PC-3 (cell line): ENCODE measurements around the gene FAM219B. TPM values are rescaled to one million over a fixed set of nuclear protein-coding genes. Genes with fewer than 3 reads are reported as not detected.
A peak's percentile ranks its signal among the peaks of the same experiment; 100 is the strongest.

ENCODE experiments used
- ATAC-seq: fragments of 200-7000 bp; cut with Tn5 transposase; 2 replicates; pipeline ENCODE4 v1.9.1; 2020; ENCODE audit warnings: mild to moderate bottlenecking, moderate library complexity
- BruUV-seq: library from RNA; stranded (reverse); fragments of 400-500 nt; replicated peaks from 2 replicates; lab custom pipeline; 2021; lab: Mats Ljungman, UMichigan
- CTCF ChIA-PET: fragments of 300-600 bp; sonication (Branson Sonifier 250); formaldehyde crosslinking; loops from one replicate; lab custom pipeline; 2022; ENCODE audit warnings: antibody characterized with exemption; lab: Charles Lee
- POLR2A ChIA-PET: fragments of 300-600 bp; sonication (Branson Sonifier 250); formaldehyde crosslinking; loops from one replicate; lab custom pipeline; 2022; ENCODE audit warnings: antibody characterized with exemption; ENCODE audit not compliant: unreplicated experiment; lab: Charles Lee
- DNase-seq: peaks from one replicate; pipeline ENCODE4 v3.0.0-alpha.2; 2015
- H2AFZ ChIP-seq: fragments of 300-600 bp; sonication (generic); 2 replicates; pipeline ENCODE4 v1.6.0; 2016; ENCODE audit warnings: antibody characterized with exemption, low read length
- H3F3A ChIP-seq: fragments of 300-600 bp; sonication (generic); one replicate; pipeline ENCODE4 v1.6.0; 2017; ENCODE audit warnings: antibody characterized with exemption, low read length, control low read depth, mild to moderate bottlenecking; ENCODE audit not compliant: unreplicated experiment
- H3K27ac ChIP-seq: fragments of 300-600 bp; sonication (generic); 2 replicates; pipeline ENCODE4 v1.5.1; 2016; ENCODE audit warnings: mild to moderate bottlenecking, low read length
- H3K27me3 ChIP-seq: fragments of 300-600 bp; sonication (generic); 2 replicates; pipeline ENCODE4 v1.6.1; 2016; ENCODE audit warnings: low read length, mixed read lengths
- H3K36me3 ChIP-seq: fragments of 300-600 bp; sonication (generic); 2 replicates; pipeline ENCODE4 v1.6.1; 2016; ENCODE audit warnings: low read depth, mixed run types, low read length, mixed read lengths
- H3K4me1 ChIP-seq: fragments of 300-600 bp; sonication (generic); 2 replicates; pipeline ENCODE4 v1.5.1; 2016; ENCODE audit warnings: low read length; ENCODE audit not compliant: insufficient read depth
- H3K4me2 ChIP-seq: fragments of 300-600 bp; sonication (generic); 2 replicates; pipeline ENCODE4 v1.6.0; 2016; ENCODE audit warnings: low read length
- H3K4me3 ChIP-seq: fragments of 300-600 bp; sonication (generic); 2 replicates; pipeline ENCODE4 v1.5.1; 2016; ENCODE audit warnings: mild to moderate bottlenecking, low read length, mixed read lengths
- H3K79me2 ChIP-seq: fragments of 300-600 bp; sonication (generic); 2 replicates; pipeline ENCODE4 v1.6.1; 2017; ENCODE audit warnings: low read length, mixed read lengths
- H3K9ac ChIP-seq: fragments of 300-600 bp; sonication (generic); 2 replicates; pipeline ENCODE4 v1.6.0; 2016; ENCODE audit warnings: mild to moderate bottlenecking, low read length
- H3K9me2 ChIP-seq: fragments of 300-600 bp; sonication (generic); replicated peaks from 2 replicates; pipeline ENCODE4 v1.6.1; 2016; ENCODE audit warnings: mixed run types, low read length, mixed read lengths
- H3K9me3 ChIP-seq: fragments of 300-600 bp; sonication (generic); 2 replicates; pipeline ENCODE4 v1.6.1; 2016; ENCODE audit warnings: low read length, mixed read lengths
- H4K20me1 ChIP-seq: fragments of 300-600 bp; sonication (generic); 2 replicates; pipeline ENCODE4 v1.6.1; 2016; ENCODE audit warnings: low read length, mixed read lengths
- EZH2 ChIP-seq: fragments of 300-600 bp; sonication (generic); IDR thresholded peaks from one replicate; pipeline ENCODE4 v1.6.1; 2017; ENCODE audit warnings: antibody characterized with exemption, mild to moderate bottlenecking, low read length; ENCODE audit not compliant: unreplicated experiment
- EZH2phosphoT487 ChIP-seq: fragments of 300-600 bp; sonication (generic); IDR thresholded peaks from 2 replicates; pipeline ENCODE4 v1.6.1; 2018; ENCODE audit warnings: mild to moderate bottlenecking, antibody characterized with exemption, low read length, borderline replicate concordance
- intact Hi-C: fragments of 100-400 bp; cut with micrococcal nuclease; formaldehyde crosslinking; loops from 2 replicates; pipeline ENCODE4 v1.9.0; 2023
- total RNA-seq: library from RNA; depleted of rRNA; stranded (reverse); fragments of >200 nt; gene quantifications from 2 replicates; pipeline ENCODE4 v1.2.3, GENCODE V29; 2014
- TF ChIP-seq, protein P1 (sequence below): fragments of 300-600 bp; sonication (generic); conservative IDR thresholded peaks from 2 replicates; pipeline ENCODE4 v1.5.1; 2017; ENCODE audit warnings: antibody characterized with exemption, low read depth, mild to moderate bottlenecking, low read length

Gene FAM219B
- total RNA-seq, 1 experiment from 2014 or later: 23.8 TPM

DNA sequence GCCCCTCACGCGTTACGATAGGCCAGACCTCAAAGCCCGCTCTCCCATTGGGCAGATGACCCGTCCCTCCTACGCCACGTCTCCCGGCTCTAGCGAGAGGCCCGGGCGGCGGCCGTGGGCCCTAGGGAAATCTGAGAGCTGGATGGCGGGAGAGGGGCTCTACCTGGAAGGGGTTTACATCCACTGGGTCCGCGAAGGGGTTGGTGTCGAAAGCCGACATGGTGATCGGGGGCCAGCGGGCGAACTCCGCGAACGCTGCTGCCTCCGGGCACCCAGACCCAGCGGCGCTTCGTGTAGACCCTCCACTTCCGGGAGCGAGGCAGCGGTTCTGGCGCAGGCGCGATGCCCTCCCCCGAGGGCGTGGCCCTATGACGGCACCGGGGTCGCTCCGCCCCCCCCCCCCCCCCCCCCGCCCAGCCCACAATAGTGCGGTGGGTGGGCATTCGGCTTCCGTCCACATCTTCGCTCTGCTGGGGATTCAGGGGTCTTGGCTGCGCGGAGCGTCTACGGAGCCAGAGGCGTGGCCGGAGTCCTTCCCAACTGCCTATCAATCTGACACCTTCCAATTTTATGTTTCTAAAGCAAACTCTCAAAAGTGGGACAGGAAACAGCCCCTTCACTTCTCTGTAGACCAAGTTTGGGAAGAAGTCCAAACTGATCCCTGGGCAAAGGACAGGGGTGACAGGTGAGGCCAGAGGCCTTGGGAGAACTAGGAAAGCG is 33.5 kb downstream of the FAM219B start, which contains the start of gene SCAMP2:
SCAMP2 (minus strand) TSS at position 330 of the 720 bp plus-strand sequence; CDS start at position 220, 110 bp downstream.
- CTCF ChIA-PET: interaction anchor here (0.5 kb wide), 1 partner anchor 102 kb away, joined by 3 read pairs; no protein-coding TSS in a partner anchor

DNA sequence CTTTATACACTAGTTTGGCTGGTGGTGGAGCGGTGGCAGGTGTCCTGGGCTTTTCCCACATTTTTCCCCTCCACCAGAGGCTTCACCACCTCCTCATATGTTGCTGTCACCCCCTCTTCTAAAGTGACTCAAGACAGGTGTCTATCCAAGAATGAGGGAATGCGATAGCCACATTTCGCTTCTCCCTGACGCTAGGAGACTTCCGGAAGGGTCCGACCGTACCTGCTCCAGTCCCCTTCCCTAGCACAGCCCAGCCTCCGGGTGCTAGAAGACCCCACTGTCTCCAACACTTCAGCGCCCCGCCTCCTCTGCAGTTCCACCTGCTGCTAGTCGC is 34.0 kb downstream of the FAM219B start:
- no peaks in the 10 kb centered on the region for H3K27me3 ChIP-seq
- H3K4me1 ChIP-seq: peaks cover 11% of the 10 kb centered on the region; the same call in 1 of the 2 replicates
- H3K9ac ChIP-seq: peak overlapping the region; percentile 93
- H3K4me2 ChIP-seq: peak overlapping the region; percentile 100
- peaks cover 10% of the 10 kb centered on the region; the same call in 1 of the 2 replicates for H4K20me1 ChIP-seq
- CTCF ChIA-PET: interaction anchor here (0.5 kb wide), 1 partner anchor 101 kb away, joined by 3 read pairs; no protein-coding TSS in a partner anchor
- TF ChIP-seq, protein P1, sequence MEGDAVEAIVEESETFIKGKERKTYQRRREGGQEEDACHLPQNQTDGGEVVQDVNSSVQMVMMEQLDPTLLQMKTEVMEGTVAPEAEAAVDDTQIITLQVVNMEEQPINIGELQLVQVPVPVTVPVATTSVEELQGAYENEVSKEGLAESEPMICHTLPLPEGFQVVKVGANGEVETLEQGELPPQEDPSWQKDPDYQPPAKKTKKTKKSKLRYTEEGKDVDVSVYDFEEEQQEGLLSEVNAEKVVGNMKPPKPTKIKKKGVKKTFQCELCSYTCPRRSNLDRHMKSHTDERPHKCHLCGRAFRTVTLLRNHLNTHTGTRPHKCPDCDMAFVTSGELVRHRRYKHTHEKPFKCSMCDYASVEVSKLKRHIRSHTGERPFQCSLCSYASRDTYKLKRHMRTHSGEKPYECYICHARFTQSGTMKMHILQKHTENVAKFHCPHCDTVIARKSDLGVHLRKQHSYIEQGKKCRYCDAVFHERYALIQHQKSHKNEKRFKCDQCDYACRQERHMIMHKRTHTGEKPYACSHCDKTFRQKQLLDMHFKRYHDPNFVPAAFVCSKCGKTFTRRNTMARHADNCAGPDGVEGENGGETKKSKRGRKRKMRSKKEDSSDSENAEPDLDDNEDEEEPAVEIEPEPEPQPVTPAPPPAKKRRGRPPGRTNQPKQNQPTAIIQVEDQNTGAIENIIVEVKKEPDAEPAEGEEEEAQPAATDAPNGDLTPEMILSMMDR: no peak
- TF ChIP-seq EZH2 (no peak), EZH2phosphoT487 (no peak)
- H3K27ac ChIP-seq: peak overlapping the region; percentile 55; the same call in 1 of the 2 replicates
- DNase-seq (no peak), ATAC-seq (peak; percentile 5)
- peak overlapping the region; percentile 99 for H3K4me3 ChIP-seq
- POLR2A ChIA-PET: no interaction called here
- H2AFZ ChIP-seq: peak overlapping the region; percentile 92
- peaks cover 51% of the 10 kb centered on the region for H3K79me2 ChIP-seq
- TSS peak; percentile 65 for BruUV-seq
- H3F3A ChIP-seq: no peaks in the 10 kb centered on the region
- H3K9me3 ChIP-seq: no peaks in the 10 kb centered on the region
- intact Hi-C loops: no loop called here
- H3K36me3 ChIP-seq: 0 out of 2 replicates have a peak, but pooled peaks cover 3% of the 10 kb centered on the region
- H3K9me2 ChIP-seq: no peaks in the 10 kb centered on the region

More for the DNA sequence above, 33.5 kb downstream of the FAM219B start, which contains the start of gene SCAMP2:
- H3F3A ChIP-seq: no peaks in the 10 kb centered on the region
- peak within 1 kb of the TSS; percentile 55 for H3K27ac ChIP-seq
- peak within 1 kb of the TSS; percentile 95 for H2AFZ ChIP-seq
- no peaks in the 10 kb centered on the region for H3K36me3 ChIP-seq
- no peak for TF ChIP-seq EZH2
- TF ChIP-seq, protein P1: no peak
- TF ChIP-seq EZH2phosphoT487: no peak
- no peaks in the 10 kb centered on the region for H3K9me3 ChIP-seq
- TSS peak; percentile 67 for BruUV-seq
- H3K79me2 ChIP-seq: peaks cover 46% of the 10 kb centered on the region
- no peaks in the 10 kb centered on the region for H3K27me3 ChIP-seq
- no peaks in the 10 kb centered on the region for H3K9me2 ChIP-seq
- DNase-seq (peak; percentile 92), ATAC-seq (peak; percentile 99)
- H3K4me2 ChIP-seq: peak within 1 kb of the TSS; percentile 100
- peaks cover 11% of the 10 kb centered on the region; the same call in 1 of the 2 replicates for H3K4me1 ChIP-seq
- H3K4me3 ChIP-seq: peak within 1 kb of the TSS; percentile 99
- peaks cover 10% of the 10 kb centered on the region; the same call in 1 of the 2 replicates for H4K20me1 ChIP-seq
- H3K9ac ChIP-seq: peak within 1 kb of the TSS; percentile 93
- POLR2A ChIA-PET: no interaction called here
- intact Hi-C loops: no loop called here
